Daoy (cell line): Measurements from ENCODE around the gene KRTAP13-1. TPM values are rescaled to one million over a fixed set of nuclear protein-coding genes. Genes with fewer than 3 reads are reported as not detected.

Source experiments
- total RNA-seq: library from RNA; depleted of rRNA; stranded (reverse); fragments of >200 nt; shearing (Covaris generic); gene quantifications from 2 replicates; pipeline ENCODE4 v1.2.3, GENCODE V29; 2014; rRNA removed

KRTAP13-1 gene
- total RNA-seq, 1 experiment from 2014 or later, result not detected

Other genes starting within 250 kb of the KRTAP13-1 start
- not detected in 2 replicates for gene CLDN17, start 229.2 kb upstream of the KRTAP13-1 start, total RNA-seq
- not detected in 2 replicates for gene CLDN8, start 179.9 kb upstream of the KRTAP13-1 start, total RNA-seq
- gene KRTAP24-1, start 113.1 kb upstream of the KRTAP13-1 start, total RNA-seq, result not detected in 2 replicates
- not detected in 2 replicates for gene KRTAP25-1, start 106.5 kb upstream of the KRTAP13-1 start, total RNA-seq
- gene KRTAP26-1, start 75.7 kb upstream of the KRTAP13-1 start, total RNA-seq, result not detected in 2 replicates
- gene KRTAP27-1, start 58.3 kb upstream of the KRTAP13-1 start, total RNA-seq, result not detected in 2 replicates
- gene KRTAP23-1, start 47.4 kb upstream of the KRTAP13-1 start, total RNA-seq, result not detected in 2 replicates
- not detected in 2 replicates for gene KRTAP13-2, start 23.8 kb upstream of the KRTAP13-1 start, total RNA-seq
- gene KRTAP13-3, start 29.9 kb downstream of the KRTAP13-1 start, total RNA-seq, result not detected in 2 replicates
- not detected in 2 replicates for gene KRTAP13-4, start 34.2 kb downstream of the KRTAP13-1 start, total RNA-seq
- not detected in 2 replicates for gene KRTAP15-1, start 44.2 kb downstream of the KRTAP13-1 start, total RNA-seq
- gene KRTAP19-1, start 84.3 kb downstream of the KRTAP13-1 start, total RNA-seq, result not detected in 2 replicates
- gene KRTAP19-2, start 91.4 kb downstream of the KRTAP13-1 start, total RNA-seq, result not detected in 2 replicates
- not detected in 2 replicates for gene KRTAP19-3, start 96.0 kb downstream of the KRTAP13-1 start, total RNA-seq
- not detected in 2 replicates for gene KRTAP19-4, start 101.1 kb downstream of the KRTAP13-1 start, total RNA-seq
- gene KRTAP19-5, start 106.1 kb downstream of the KRTAP13-1 start, total RNA-seq, result not detected in 2 replicates
- not detected in 2 replicates for gene KRTAP19-6, start 145.8 kb downstream of the KRTAP13-1 start, total RNA-seq
- not detected in 2 replicates for gene KRTAP19-7, start 165.3 kb downstream of the KRTAP13-1 start, total RNA-seq
- not detected in 2 replicates for gene KRTAP22-2, start 194.4 kb downstream of the KRTAP13-1 start, total RNA-seq
- not detected in 2 replicates for gene KRTAP6-3, start 196.4 kb downstream of the KRTAP13-1 start, total RNA-seq
- gene KRTAP6-2, start 202.9 kb downstream of the KRTAP13-1 start, total RNA-seq, result not detected in 2 replicates
- gene KRTAP22-1, start 205.1 kb downstream of the KRTAP13-1 start, total RNA-seq, result not detected in 2 replicates
- not detected in 2 replicates for gene KRTAP6-1, start 217.9 kb downstream of the KRTAP13-1 start, total RNA-seq
- gene KRTAP20-1, start 220.4 kb downstream of the KRTAP13-1 start, total RNA-seq, result not detected in 2 replicates
- gene KRTAP20-4, start 224.6 kb downstream of the KRTAP13-1 start, total RNA-seq, result not detected in 2 replicates
- gene KRTAP20-2, start 239.2 kb downstream of the KRTAP13-1 start, total RNA-seq, result 3.4 TPM in 1 of 2 replicates, not detected in the other
- not detected in 2 replicates for gene KRTAP20-3, start 246.8 kb downstream of the KRTAP13-1 start, total RNA-seq